IPS DF 6.9 (cell line): ENCODE measurements around the gene SEPTIN6.
"Not testable (repeated sequence)": the region's sequence is repeated elsewhere in the genome, so short reads cannot be mapped to it uniquely, and the experiment has no call there.

Source experiments
- DNase-seq: peaks from one replicate; pipeline ENCODE4 v3.0.0-alpha.2; 2013; ENCODE audit warnings: low read depth, low spot score
- H3K27ac ChIP-seq: one replicate; pipeline ENCODE4 v1.5.1; 2013; ENCODE audit warnings: low read length, control low read depth
- H3K27me3 ChIP-seq: 2 replicates; pipeline ENCODE4 v1.6.1; 2013; ENCODE audit warnings: mild to moderate bottlenecking, low read length; ENCODE audit not compliant: control insufficient read depth, insufficient read depth
- H3K36me3 ChIP-seq: 2 replicates; pipeline ENCODE4 v1.6.1; 2013; ENCODE audit warnings: low read length; ENCODE audit not compliant: control insufficient read depth, insufficient read depth
- H3K4me1 ChIP-seq: 2 replicates; pipeline ENCODE4 v1.6.1; 2013; ENCODE audit warnings: low read length; ENCODE audit not compliant: control insufficient read depth, insufficient read depth
- H3K4me3 ChIP-seq: 2 replicates; pipeline ENCODE4 v1.5.1; 2013; ENCODE audit warnings: mild to moderate bottlenecking, low read length
- H3K9me3 ChIP-seq: 2 replicates; pipeline ENCODE4 v1.6.1; 2013; ENCODE audit warnings: low read length, inconsistent platforms; ENCODE audit not compliant: control insufficient read depth, insufficient read depth
- WGBS: extraction: QIAGEN DNeasy Blood & Tissue Kit; methylation state at CpG from one replicate; pipeline ENCODE4 v1.1.7; 2013; ENCODE audit warnings: mixed read lengths, missing lambda C conversion rate; ENCODE audit not compliant: insufficient read length, insufficient coverage; 5-methylcytosine and 5-hydroxymethylcytosine counted together

The SEPTIN6 gene

GRCh38 chrX:119676949-119677653 is 15.9 kb downstream of the SEPTIN6 start:
- no peak overlapping the region for H3K27ac ChIP-seq
- no CpG with 5 or more reads among the region's 8 CpGs for WGBS
- no peaks in the 10 kb centered on the region for H3K9me3 ChIP-seq
- H3K36me3 ChIP-seq = no peaks in the 10 kb centered on the region
- no peaks in the 10 kb centered on the region for H3K27me3 ChIP-seq
- no peak overlapping the region for H3K4me3 ChIP-seq
- no peaks in the 10 kb centered on the region; the same call in 1 of the 2 replicates for H3K4me1 ChIP-seq
- DNase-seq = no peak

- Histone ChIP-seq H3K27me3 (no peaks in the 10 kb centered on the region), H3K9me3 (no peaks in the 10 kb centered on the region), H3K4me1 (no peaks in the 10 kb centered on the region; the same call in 1 of the 2 replicates), H3K4me3 (no peak overlapping the region), H3K27ac (no peak overlapping the region), H3K36me3 (no peaks in the 10 kb centered on the region)
- DNase-seq = no peak
- WGBS = no CpG with 5 or more reads among the region's 8 CpGs
Observed at GRCh38 chrX:119673336-119673735, 19.6 kb downstream of the SEPTIN6 start.

GRCh38 chrX:119672426-119672825 is 20.5 kb downstream of the SEPTIN6 start:
- Histone ChIP-seq H3K27ac (no peak overlapping the region), H3K4me1 (no peaks in the 10 kb centered on the region), H3K4me3 (no peak overlapping the region), H3K36me3 (no peaks in the 10 kb centered on the region), H3K9me3 (no peaks in the 10 kb centered on the region), H3K27me3 (no peaks in the 10 kb centered on the region)
- DNase-seq = no peak
- no CpG with 5 or more reads among the region's 2 CpGs for WGBS

GRCh38 chrX:119669424-119670037 is 23.4 kb downstream of the SEPTIN6 start:
- no peak for DNase-seq
- H3K36me3 ChIP-seq = no peaks in the 10 kb centered on the region

GRCh38 chrX:119667111-119667878 is 25.7 kb downstream of the SEPTIN6 start:
- Histone ChIP-seq H3K4me1 (no peaks in the 10 kb centered on the region), H3K27ac (no peak overlapping the region), H3K27me3 (no peaks in the 10 kb centered on the region), H3K9me3 (no peaks in the 10 kb centered on the region), H3K4me3 (no peak overlapping the region), H3K36me3 (peaks cover 2% of the 10 kb centered on the region; the same call in 1 of the 2 replicates)
- no peak for DNase-seq
- no CpG with 5 or more reads among the region's 16 CpGs for WGBS

More at GRCh38 chrX:119669424-119670037, 23.4 kb downstream of the SEPTIN6 start:
- Histone ChIP-seq H3K4me1 (no peaks in the 10 kb centered on the region), H3K9me3 (no peaks in the 10 kb centered on the region), H3K4me3 (no peak overlapping the region), H3K27ac (no peak overlapping the region), H3K27me3 (no peaks in the 10 kb centered on the region)
- WGBS = no CpG with 5 or more reads among the region's 6 CpGs

- not testable (repeated sequence) for H3K27ac ChIP-seq, H3K4me1 ChIP-seq, DNase-seq, H3K9me3 ChIP-seq, H3K4me3 ChIP-seq, H3K36me3 ChIP-seq, H3K27me3 ChIP-seq
- no CpG with 5 or more reads among the region's 9 CpGs for WGBS
Observed at GRCh38 chrX:119664877-119665276, 28.1 kb downstream of the SEPTIN6 start.

- no peaks in the 10 kb centered on the region for H3K4me1 ChIP-seq
- H3K4me3 ChIP-seq = no peak overlapping the region
- H3K27ac ChIP-seq = no peak overlapping the region
- no peaks in the 10 kb centered on the region for H3K9me3 ChIP-seq
- peaks cover 2% of the 10 kb centered on the region; the same call in 1 of the 2 replicates for H3K36me3 ChIP-seq
- no peaks in the 10 kb centered on the region for H3K27me3 ChIP-seq
- no peak for DNase-seq
- no CpG with 5 or more reads among the region's 4 CpGs for WGBS
Observed at GRCh38 chrX:119661486-119661885, 31.5 kb downstream of the SEPTIN6 start.

- no peak for DNase-seq
- H3K4me3 ChIP-seq = no peak overlapping the region
- no peak overlapping the region for H3K27ac ChIP-seq
- no peaks in the 10 kb centered on the region for H3K9me3 ChIP-seq
- no peaks in the 10 kb centered on the region for H3K4me1 ChIP-seq
- peaks cover 2% of the 10 kb centered on the region; the same call in 1 of the 2 replicates for H3K36me3 ChIP-seq
- H3K27me3 ChIP-seq = no peaks in the 10 kb centered on the region
Observed at GRCh38 chrX:119659522-119659921, 33.4 kb downstream of the SEPTIN6 start.

GRCh38 chrX:119655125-119655524 is 37.8 kb downstream of the SEPTIN6 start:
- H3K4me1 ChIP-seq = no peaks in the 10 kb centered on the region
- DNase-seq = no peak
- no peaks in the 10 kb centered on the region for H3K36me3 ChIP-seq
- H3K4me3 ChIP-seq = no peak overlapping the region
- H3K27me3 ChIP-seq = no peaks in the 10 kb centered on the region
- H3K27ac ChIP-seq = no peak overlapping the region
- no CpG with 5 or more reads among the region's 6 CpGs for WGBS
- H3K9me3 ChIP-seq = no peaks in the 10 kb centered on the region

GRCh38 chrX:119654112-119654531 is 38.8 kb downstream of the SEPTIN6 start:
- Histone ChIP-seq H3K4me3 (no peak overlapping the region), H3K36me3 (no peaks in the 10 kb centered on the region), H3K4me1 (no peaks in the 10 kb centered on the region), H3K27me3 (no peaks in the 10 kb centered on the region), H3K9me3 (no peaks in the 10 kb centered on the region), H3K27ac (no peak overlapping the region)
- DNase-seq = no peak
- no CpG with 5 or more reads among the region's 8 CpGs for whole genome bisulfite sequencing
